Hematopoietic multipotent progenitor cell treated with erythropoietin and hydrocortisone succinate and interleukin-3 and kit ligand, for 8 days (in vitro differentiated cells): Measurements from ENCODE around the gene DOCK1.
A peak's percentile ranks its signal among the peaks of the same experiment; 100 is the strongest.
"Not testable (repeated sequence)": the region's sequence is repeated elsewhere in the genome, so short reads cannot be mapped to it uniquely, and the experiment has no call there.

Source experiments
- DNase-seq: peaks from one replicate; pipeline ENCODE4 v3.0.0-alpha.2; 2015

The DOCK1 gene

DNA sequence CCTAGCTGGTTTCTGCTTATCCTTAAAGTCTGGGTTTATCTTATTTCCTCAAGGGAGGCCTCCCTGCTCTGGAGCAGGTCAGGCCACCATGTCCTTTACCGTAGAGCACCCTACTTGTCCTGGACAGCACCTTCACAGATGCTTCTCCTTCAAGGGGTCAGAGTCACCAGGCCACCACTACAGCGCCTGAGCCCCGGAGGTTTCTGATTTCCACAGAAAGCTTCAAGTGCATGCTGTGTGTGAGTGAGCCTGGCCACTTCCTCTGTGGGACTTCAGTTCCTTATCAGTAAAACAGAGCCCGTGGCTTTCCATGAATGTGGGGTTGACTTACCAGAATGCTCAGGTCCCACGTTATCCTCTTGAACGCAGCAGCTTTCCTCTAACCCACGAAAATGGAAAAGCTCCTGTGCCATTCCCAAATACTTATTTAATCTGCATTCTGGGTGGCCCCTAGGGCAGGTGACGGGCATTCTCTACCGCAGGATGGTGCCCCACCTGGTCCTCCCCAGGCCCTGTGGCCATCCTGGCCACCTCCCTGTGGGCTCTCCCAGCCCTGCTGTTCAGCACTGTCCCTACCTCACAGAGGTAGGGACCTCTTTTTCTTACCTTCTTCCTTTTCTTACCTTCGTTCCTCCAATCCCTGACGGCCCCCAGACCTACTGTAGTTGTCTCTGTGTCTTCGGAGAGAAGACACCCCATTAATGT lies 1.4 kb upstream of the DOCK1 start:
- DNase-seq: peak; percentile 23

DNA sequence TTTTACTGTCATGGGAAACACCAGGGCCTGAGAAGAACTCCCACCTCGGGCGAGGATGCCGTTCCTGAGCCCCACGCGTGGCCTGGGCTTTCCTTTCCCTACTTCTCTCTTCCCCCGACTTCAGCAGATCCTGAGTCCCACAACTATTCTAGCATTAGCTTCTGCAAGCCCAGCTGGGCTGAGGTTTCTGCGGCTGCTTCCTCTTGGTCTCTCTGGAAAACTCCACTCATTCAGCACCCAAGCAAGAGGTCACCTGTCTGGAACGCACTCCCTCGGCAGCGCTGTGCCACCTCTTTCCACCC lies 761 bp upstream of the DOCK1 start:
- DNase-seq: no peak

DNA sequence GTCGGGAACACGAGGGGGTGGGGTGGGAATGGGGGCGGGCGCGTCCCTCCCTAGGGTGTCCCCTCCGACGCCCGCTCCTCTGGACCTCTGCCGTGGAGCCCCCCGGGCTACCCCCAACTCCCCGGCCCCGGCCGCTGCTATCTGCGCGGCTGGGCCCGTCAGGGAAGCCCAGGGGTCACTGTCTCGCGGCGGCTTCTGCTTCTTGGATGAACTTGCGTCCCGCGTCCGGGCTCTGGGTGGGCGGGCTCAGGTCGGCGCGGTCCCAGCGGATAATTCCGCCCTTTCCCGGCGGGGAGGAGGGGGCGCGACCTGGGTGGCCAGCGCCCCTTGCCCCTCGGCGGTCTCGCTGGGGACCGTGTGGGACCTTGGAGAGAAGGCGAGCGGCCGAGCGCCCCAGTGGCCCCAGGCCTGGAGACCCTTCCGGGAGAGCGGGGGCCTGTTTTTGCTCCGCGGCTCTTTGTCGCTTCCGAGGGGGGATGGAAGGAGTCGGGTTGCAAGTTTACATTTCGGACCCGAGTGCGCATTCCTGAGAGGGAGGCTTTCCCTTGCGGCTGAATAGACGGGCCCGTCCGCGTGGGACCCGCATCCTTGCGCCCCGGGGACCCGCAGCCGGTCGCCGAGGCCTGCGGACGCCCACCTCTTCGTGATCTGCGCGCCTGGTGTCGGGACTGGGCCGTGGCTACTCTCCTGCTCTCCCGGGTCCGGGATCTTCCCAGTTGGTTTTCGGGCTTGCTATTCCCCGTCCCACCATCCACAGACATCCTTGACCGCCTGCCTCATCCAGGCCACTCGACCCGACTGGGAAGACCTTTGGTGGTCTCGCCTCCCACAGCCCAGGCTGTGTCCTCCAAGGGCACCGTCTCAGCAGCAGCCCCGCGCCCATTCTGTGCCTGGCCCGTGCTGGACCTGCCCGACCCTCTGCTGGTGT lies 812 bp downstream of the DOCK1 start:
- DNase-seq: no peak

DNA sequence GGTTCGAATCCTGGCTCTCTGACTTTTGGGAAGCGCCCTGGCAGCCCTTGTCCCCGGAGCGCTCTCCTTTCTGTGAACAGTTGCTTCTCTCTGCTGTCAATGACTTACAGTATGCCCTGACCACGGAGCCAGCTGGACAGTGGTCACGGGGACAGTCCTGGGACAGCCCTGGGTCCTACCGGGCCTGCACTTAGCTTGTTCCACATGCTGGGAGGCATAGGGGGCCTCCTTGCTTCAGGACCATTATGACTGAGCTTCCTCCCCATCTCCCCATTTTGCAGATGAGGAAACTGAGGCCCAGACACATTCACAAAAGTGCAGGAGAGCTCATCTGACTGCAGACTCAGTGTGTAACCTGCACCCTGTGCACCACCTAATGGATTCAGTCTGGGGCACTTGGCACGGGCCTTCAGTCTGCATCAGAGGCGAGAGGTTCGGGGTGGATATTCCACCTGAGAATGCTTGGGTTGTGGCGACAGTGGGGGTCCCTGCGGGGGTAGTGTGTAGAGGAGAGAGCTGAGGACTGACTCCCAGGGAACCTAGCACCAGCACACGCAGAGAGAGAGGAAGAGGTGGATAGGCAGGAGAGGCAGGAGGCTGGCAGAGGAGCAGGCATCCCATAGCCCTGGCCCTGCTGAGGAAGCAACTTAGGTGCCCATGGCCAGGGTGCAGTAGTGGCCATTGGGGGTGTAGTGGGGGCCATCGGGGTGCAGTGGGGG lies 1.6 kb downstream of the DOCK1 start:
- no peak for DNase-seq

DNA sequence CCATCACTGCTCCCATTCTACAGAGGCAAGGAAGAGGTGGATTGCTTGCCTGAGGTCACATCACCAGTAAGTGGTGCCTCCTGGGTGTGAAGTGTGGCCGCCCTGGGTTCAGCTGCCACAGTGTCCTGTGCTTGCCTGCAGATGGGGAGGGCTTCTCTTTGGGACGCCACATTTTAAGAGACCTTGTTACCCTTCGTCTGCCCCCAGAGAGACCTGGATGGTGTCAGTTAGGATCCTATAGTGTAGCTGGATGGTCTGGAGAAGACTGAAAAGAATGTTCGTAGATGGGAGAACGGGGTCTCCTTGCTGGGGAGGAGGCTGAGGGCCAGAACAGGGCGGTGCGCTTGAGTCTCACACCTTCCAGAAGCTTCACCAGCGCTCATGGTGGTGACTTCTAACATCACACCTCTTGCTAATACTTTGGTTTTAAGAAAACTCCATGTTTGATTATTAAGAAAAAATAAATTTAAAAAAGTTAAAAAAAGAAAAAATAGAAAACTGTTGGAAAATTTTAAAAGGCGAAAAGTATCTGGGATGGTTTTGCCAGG lies 2.3 kb downstream of the DOCK1 start:
- no peak for DNase-seq

DNA sequence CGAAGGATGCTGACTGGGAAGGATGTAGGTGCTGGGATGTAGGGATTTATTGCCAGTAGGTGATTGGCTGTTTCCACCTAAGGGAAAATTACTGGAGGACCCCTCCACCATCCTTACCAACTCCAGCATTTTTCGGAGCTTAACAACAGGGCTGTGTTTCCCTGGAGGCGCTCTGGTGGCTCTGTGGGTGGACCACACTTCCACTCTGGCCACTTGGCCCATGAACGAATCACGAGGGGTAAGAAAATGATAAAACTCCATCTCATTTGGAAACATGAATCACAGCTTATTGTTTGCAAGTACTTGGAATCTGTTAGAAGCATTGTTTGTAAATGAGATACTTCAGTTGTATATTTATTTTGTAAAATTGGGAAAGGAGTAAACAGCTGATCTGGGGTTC lies 3.0 kb downstream of the DOCK1 start:
- no peak for DNase-seq

DNA sequence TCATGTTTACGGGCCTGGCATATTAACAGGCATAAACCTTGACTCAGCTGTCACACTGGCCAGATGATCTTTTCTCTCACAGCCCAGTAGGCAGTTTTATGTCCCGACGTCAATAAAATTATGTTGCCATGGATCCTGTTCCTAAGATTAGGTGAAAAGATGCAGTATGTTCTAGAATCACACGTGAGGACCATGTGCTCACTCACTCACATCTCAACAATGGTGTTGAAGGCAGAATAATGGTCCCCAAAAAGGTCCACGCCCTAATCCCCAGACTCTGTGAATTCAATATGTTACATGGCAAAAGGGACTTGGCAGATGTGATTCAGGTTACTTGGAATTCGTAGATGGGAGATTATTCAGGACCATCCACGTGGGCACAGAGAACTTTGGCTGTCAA lies 3.5 kb downstream of the DOCK1 start:
- no peak for DNase-seq

DNA sequence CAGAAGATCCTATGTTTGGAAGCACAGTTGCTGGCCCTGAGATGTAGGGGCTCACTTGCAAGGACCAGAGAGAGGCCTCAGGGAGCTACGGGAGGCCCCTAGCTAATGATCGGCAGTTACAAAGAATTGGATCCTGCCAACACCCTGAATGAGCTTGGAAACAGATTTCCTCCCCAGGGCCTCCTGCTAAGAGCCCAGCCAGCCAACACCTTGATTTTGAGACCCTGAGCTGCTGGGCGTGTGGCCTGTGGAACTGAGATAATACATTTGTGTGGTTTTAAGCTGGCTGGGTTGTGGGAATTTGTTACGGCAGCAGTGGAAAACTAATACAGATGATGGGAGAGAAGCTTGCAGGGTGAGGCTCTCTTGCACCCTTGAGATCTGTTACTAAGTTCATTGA lies 3.9 kb downstream of the DOCK1 start:
- peak; percentile 27 for DNase-seq

DNA sequence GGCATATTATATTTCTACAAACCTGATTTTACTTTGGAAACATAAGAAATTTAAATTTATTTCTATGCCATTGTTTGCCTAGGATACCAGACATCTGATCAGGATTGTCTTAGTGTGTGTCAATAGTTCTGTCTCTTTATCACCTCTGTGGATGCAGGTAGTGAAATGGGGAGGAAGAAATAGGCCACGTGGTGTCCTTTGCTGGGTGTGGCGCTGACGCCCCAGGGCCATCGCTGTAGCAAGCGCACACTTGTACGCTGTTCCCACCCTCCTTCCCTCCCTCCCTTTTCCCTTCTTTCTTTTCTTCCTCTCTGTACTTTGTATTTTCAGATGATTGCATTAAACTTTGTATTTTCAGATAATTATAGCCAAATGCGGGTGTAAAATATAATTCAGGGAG lies 5.0 kb downstream of the DOCK1 start:
- DNase-seq: no peak

DNA sequence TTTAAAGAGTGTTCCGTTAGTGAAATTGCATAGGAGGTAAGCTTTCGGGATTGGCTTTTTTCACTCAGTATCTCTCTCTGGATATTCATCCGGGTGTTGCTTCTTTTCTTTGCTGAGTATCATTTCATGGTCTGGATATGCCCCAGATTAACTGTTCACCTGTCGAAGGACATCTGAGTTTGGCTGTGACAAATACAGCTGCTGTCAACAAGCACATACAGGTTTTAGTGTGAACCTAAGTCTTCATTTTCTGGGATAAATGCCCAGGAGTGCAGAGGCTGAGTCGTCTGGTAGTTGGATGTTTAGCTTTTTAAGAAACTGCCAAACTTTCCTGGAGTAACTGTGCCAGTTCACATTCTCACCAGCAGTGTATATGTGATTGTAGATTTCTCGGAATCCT lies 5.6 kb downstream of the DOCK1 start:
- no peak for DNase-seq

DNA sequence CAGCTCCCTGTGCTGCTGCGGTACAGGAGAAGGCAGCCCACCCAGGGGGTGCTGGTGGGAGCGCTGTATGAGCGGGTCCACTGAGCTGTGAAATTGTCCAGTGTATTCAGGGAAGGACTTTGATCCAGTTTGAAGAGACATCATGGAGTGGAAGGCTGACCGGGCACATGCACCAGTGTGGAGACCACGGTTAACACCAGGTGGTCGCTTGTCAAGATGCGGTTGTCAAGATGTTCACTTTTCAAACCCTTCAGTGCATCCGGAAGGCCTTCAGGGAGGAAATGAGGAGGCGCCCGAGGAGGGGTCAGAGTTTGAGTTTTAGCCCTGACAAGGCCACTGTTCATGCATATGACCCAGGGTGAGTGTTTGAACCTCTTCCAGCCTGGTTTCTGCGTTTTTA lies 6.1 kb downstream of the DOCK1 start:
- no peak for DNase-seq

DNA sequence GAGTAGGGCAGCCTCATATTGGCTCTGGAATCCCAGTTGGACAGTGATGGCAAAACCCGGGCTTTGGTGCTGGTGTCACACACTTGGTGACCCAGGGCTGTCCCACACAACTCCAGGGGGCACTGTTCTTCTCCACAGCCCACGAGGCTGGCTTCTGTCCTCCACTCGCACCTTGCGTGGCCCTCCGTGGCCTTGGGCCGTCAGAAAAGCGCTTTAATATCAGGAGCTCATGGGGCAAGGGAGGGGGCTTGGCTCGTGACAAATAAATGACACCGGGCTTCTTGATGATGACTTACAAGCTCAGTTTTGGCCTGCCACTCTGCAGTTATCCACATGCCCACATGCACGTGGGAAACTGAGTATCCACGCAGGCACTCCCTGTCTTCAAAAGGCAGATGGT lies 8.1 kb downstream of the DOCK1 start:
- no peak for DNase-seq

DNA sequence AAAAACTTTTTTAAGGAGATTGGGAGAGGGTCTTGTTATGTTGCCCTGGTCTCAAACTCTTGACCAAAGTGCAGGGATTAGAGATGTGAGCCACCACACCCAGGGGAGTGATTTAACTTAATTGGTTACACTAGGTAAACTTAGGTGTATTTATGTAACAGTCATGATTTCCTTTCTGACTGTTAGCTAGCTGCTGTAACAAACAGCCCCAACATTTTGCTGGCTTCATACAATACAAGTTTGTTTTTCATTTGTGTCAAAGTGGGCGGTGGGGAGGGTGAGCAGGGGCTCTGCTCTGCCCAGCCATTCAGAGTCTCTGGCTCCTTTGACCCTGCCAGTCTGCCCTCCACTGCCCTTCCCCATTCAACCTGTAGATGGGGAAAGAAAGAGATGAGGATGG lies 9.3 kb downstream of the DOCK1 start:
- DNase-seq: no peak

DNA sequence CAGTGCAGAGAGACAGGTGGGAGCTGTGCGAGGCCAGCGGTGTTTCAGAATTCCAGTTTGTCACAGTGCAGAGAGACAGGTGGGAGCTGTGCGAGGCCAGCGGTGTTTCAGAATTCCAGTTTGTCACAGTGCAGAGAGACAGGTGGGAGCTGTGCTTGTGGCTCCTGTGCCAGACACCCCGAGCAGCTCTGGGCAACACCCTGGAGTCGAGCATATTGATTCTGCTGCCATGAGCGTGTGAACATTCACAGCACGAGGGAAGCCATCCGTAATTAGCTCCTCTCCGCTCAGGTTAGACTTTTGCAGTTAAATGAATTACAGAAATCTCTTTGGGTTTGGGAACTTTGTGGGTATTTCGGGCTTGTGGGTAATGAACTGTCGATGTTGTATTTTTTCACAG lies 11.7 kb downstream of the DOCK1 start:
- DNase-seq: not testable (repeated sequence)

DNA sequence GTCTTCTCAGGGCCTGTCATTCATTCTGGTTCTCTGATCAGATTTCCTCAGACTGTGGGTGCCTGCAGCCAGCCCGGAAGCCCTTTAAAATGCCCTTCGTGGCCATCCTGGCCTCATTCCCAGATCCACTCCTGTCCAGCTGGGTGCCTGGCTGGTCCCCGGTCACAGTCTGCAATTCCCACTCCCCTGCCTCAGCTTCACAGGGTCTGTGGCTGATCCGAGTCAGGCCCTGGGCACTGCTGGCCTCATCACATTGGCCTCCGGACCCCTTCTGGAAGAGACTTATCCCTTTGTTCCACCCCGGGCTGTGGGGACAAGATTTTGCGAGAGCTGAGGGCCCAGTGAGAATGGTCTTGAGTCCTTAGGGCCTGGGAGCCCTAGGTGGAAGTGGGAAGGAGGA lies 12.1 kb downstream of the DOCK1 start:
- no peak for DNase-seq

DNA sequence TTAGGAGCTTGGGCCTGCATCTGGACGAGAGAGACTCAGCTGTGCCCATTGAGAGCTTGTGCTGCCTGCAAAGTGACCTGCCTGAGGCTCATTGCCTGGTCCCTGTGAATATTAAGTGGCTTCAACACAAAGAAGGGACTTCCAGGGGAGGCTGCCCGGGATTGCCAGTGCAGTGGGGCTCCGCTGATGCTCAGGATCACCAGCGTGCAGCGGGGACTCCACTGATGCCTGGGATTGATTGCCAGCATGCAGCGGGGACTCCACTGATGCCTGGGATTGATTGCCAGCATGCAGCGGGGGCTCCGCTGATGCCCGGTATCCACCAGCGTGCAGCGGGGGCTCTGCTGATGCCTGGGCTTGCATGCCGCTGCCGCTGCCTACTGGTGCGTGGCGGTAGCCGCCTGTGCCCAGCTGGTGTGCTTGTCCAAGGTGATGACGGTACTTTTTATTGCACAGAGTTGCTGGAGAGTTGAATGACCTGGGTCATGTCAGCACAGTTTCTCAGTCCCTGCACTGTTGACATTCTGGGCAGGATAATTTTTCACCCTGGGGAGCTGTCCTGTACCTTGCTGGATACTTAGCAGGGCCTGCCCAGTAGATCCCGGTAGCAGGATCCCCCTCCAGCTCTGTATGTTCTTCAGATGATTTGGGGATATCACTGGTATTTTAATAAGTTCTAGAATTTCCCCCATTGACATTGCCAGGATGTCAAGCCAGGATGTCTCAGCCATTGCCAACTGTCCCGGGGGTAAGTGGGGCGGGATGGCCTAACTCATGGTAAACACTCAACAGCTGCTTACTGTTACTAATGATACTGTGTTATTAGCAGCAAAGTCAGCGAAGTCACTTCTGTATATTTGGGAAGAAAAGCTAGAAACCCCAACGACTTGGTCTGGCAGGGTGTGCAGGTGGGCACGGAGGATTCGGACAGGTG lies 13.0 kb downstream of the DOCK1 start:
- no peak for DNase-seq

DNA sequence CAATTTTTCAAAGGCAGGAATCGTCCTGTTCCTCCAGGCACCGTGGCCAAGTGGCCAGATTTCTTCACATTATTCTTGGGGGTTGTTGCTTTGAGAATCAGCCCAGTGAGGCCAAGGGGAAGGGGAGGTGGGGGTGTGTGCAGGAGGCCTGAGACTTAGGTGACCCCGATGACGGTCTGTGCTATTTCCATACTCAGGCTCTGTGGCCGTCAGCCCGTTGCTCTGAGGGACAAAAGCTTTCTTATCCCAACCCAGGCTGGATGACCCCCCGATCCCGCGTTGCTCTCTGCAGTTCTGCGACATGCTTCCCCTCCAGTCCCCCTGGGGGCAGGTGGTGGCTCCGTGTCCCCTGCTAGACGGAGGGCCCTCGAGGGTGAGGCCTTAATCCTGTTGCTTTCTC lies 14.2 kb downstream of the DOCK1 start:
- DNase-seq: no peak

DNA sequence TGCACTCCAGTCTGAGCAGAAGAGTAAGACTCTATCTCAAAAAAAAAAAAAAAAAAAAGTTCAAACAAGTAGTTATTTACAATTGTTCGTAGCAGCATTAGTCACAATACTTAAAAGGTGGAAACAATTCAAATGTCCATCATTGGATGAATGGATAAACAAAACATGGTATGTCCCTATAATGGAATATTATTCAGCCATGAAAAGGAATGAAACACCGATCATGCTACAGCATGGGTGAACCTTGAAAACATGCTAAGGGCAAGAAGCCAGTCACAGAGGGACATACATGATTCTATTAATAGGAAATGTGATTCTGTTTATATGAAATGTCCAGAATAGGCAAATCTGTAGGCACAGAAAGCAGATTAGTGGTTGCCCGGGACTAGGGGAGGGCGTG lies 15.9 kb downstream of the DOCK1 start:
- no peak for DNase-seq

DNA sequence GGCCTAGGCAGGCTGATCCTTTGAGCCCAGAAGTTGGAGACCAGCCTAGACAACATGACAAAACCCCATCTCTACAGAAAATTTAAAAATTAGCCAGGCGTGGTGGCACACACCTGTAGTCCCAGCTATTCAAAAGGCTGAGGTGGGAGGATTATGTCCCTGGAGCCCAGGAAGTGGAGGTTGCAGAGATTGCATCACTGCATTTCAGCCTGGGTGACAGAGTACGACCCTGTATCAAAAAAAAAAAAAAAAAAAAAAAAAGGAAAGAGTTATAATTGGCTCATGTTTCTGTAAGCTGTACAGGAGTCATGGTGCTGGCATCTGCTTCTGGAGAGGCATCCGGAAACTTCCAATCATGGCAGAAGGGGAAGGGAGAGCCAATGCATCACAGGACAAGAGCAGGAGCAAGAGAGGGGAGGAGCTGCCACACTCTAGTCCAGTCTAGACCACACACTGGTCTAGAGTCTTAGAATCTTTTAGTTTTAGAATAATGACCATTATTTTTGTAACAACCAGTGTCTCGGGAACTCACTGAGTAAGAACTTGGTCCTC lies 16.8 kb downstream of the DOCK1 start:
- DNase-seq: no peak

DNA sequence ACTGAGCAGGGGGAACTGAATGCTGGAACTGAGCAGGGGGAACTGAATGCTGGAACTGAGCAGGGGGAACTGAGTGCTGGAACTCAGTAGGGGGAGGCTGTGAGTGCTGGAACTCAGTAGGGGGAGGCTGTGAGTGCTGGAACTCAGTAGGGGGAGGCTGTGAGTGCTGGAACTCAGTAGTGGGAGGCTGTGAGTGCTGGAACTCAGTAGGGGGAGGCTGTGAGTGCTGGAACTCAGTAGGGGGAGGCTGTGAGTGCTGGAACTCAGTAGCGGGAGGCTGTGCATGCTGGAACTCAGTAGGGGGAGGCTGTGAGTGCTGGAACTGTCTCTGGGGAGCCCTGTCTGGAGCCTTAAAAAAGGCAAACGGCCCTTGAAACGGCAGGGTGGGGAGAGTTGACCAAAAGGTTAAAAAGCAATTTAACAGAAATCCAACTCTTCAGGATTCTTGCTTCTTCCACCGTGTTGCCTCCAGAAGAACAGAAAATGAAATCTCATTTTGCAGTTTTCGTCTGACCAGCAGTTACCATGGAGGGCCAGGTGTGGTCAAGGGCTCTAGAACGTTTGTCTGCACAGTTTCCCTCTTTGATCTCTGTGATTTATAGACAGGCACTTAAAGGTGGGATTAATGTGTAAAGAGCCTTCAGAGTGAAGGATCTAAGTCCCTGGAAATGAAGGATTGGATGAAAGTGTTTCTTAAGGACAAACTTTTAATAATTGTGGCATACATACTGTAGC lies 19.1 kb downstream of the DOCK1 start:
- no peak for DNase-seq

DNA sequence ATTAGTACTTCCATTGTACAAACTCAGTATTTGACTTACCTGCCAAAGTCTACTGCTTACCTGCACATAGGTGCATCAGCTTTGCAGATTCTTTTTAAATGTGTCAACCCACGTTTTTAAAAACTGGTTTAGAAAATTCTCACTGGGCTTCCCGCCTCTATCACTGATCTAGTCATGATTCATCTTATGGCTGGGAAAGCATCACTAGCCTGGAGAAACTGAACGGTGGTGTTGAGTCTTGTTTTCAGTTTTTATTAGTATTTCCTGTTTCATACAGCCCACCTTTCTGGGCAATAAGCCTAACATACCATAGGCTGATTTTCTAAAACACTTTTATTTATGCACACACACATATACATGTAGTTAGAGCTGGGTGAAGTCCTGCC lies 19.7 kb downstream of the DOCK1 start:
- DNase-seq: no peak

DNA sequence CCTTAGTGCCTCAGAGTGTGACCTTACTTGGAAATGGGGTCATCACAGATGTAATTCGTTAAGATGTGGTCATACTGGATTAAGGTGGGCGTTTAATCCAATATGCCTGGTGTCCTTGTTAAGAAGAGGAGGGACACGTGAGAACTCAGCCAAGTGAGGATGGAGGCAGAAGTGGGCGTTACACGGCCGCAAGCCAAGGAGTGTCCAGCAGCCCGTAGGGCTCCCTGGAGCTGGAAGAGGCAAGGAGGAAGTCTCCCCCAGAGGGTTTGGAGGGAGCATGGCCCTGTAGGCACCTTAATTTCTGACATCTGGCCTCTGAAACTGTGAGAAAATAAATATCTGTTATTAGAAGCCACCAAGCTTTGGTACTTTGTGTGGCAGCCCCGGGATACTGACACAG lies 21.3 kb downstream of the DOCK1 start:
- no peak for DNase-seq
